A172 (cell line): ENCODE measurements around the gene STRN3. TPM values are rescaled to one million over a fixed set of nuclear protein-coding genes. Genes with fewer than 3 reads are reported as not detected.
"Not testable (repeated sequence)": the region's sequence is repeated elsewhere in the genome, so short reads cannot be mapped to it uniquely, and the experiment has no call there.

Experiments
- DNase-seq: peaks from one replicate; pipeline ENCODE4 v3.0.0-alpha.2; 2015; ENCODE audit warnings: low spot score
- total RNA-seq: library from RNA; depleted of rRNA; stranded (reverse); fragments of >200 nt; shearing (Covaris generic); gene quantifications from 2 replicates; pipeline ENCODE4 v1.2.3, GENCODE V29; 2014

Gene STRN3
- total RNA-seq, 1 experiment from 2014 or later: 34.0 TPM

GRCh38 chr14:31036552-31036951 is 10.4 kb upstream of the STRN3 start:
- no peak for DNase-seq

- DNase-seq: no peak
Observed at GRCh38 chr14:31030469-31030868, 4.3 kb upstream of the STRN3 start.

GRCh38 chr14:31029016-31029970 is 3.1 kb upstream of the STRN3 start:
- DNase-seq: no peak

GRCh38 chr14:31027847-31028246 is 1.7 kb upstream of the STRN3 start:
- DNase-seq: no peak

- DNase-seq: peak; percentile 87
Observed at GRCh38 chr14:31026450-31027235, 464 bp upstream of the STRN3 start.

GRCh38 chr14:31025367-31026076 is 657 bp downstream of the STRN3 start, which contains the start of gene AP4S1:
AP4S1 (plus strand) TSS chr14:31025649; CDS start chr14:31066197, 40,548 bp downstream.
- no peak for DNase-seq

- no peak for DNase-seq
Observed at GRCh38 chr14:31024577-31025366, 1.4 kb downstream of the STRN3 start.

- DNase-seq: no peak
Observed at GRCh38 chr14:31024010-31024480, 2.1 kb downstream of the STRN3 start.

- DNase-seq: no peak
Observed at GRCh38 chr14:31022386-31022785, 3.8 kb downstream of the STRN3 start.

GRCh38 chr14:31021576-31021949 is 4.6 kb downstream of the STRN3 start:
- no peak for DNase-seq

GRCh38 chr14:31020834-31021575 is 5.2 kb downstream of the STRN3 start:
- DNase-seq: no peak

GRCh38 chr14:31018057-31018645 is 8.0 kb downstream of the STRN3 start:
- DNase-seq: no peak

- DNase-seq: no peak
Observed at GRCh38 chr14:31013841-31014240, 12.3 kb downstream of the STRN3 start.

GRCh38 chr14:31010935-31011334 is 15.2 kb downstream of the STRN3 start:
- no peak for DNase-seq

- DNase-seq: no peak
Observed at GRCh38 chr14:31009836-31010574, 16.2 kb downstream of the STRN3 start.

- no peak for DNase-seq
Observed at GRCh38 chr14:31006703-31007102, 19.5 kb downstream of the STRN3 start.

- DNase-seq: not testable (repeated sequence)
Observed at GRCh38 chr14:31004007-31004406, 22.2 kb downstream of the STRN3 start.

GRCh38 chr14:31003284-31003683 is 22.9 kb downstream of the STRN3 start:
- no peak for DNase-seq

GRCh38 chr14:31001339-31001658 is 24.9 kb downstream of the STRN3 start:
- no peak for DNase-seq
